SK-N-SH (cell line): ENCODE data around the gene CALD1.
A peak's percentile ranks its signal among the peaks of the same experiment; 100 is the strongest.

Experiments
- CTCF ChIP-seq: fragments of 200-600 bp; sonication (generic); IDR thresholded peaks from 2 replicates; pipeline ENCODE4 v1.6.1; 2017; ENCODE audit warnings: antibody characterized with exemption, mild to moderate bottlenecking, moderate library complexity
- EP300 ChIP-seq, 2 experiments: IDR thresholded peaks; 2 replicates each; pipeline versions ENCODE4 v1.4.0 to v1.6.1; 2012; ENCODE audit warnings: borderline replicate concordance in 1 of 2, low read depth in 1 of 2, low read length in 1 of 2
- JUND ChIP-seq: IDR thresholded peaks from 2 replicates; pipeline ENCODE4 v1.4.0; 2012
- MAX ChIP-seq: IDR thresholded peaks from 2 replicates; pipeline ENCODE4 v1.4.0; 2012; ENCODE audit warnings: low read depth
- MXI1 ChIP-seq: IDR thresholded peaks from 2 replicates; pipeline ENCODE4 v1.6.1; 2012; ENCODE audit warnings: mild to moderate bottlenecking, low read depth, low read length, improper control_type of control experiment
- NRF1 ChIP-seq: IDR thresholded peaks from 2 replicates; pipeline ENCODE4 v1.6.1; 2012; ENCODE audit warnings: low read depth, mild to moderate bottlenecking, low read length
- POLR2AphosphoS5 ChIP-seq: IDR thresholded peaks from 2 replicates; pipeline ENCODE4 v1.6.1; 2012; ENCODE audit warnings: low read depth, low read length
- RAD21 ChIP-seq: IDR thresholded peaks from 2 replicates; pipeline ENCODE4 v1.6.1; 2012; ENCODE audit warnings: mild to moderate bottlenecking, low read length
- SIN3A ChIP-seq: IDR thresholded peaks from 2 replicates; pipeline ENCODE4 v1.6.1; 2012; ENCODE audit warnings: low read depth, mild to moderate bottlenecking, low read length, moderate library complexity, borderline replicate concordance
- SMC3 ChIP-seq: IDR thresholded peaks from 2 replicates; pipeline ENCODE4 v1.6.1; 2012; ENCODE audit warnings: low read depth, low read length, improper control_type of control experiment
- TCF12 ChIP-seq: IDR thresholded peaks from 2 replicates; pipeline ENCODE4 v1.4.0; 2012
- TEAD4 ChIP-seq: IDR thresholded peaks from 2 replicates; pipeline ENCODE4 v1.4.0; 2012; ENCODE audit warnings: mild to moderate bottlenecking, borderline replicate concordance; ENCODE audit not compliant: insufficient read depth

DNA sequence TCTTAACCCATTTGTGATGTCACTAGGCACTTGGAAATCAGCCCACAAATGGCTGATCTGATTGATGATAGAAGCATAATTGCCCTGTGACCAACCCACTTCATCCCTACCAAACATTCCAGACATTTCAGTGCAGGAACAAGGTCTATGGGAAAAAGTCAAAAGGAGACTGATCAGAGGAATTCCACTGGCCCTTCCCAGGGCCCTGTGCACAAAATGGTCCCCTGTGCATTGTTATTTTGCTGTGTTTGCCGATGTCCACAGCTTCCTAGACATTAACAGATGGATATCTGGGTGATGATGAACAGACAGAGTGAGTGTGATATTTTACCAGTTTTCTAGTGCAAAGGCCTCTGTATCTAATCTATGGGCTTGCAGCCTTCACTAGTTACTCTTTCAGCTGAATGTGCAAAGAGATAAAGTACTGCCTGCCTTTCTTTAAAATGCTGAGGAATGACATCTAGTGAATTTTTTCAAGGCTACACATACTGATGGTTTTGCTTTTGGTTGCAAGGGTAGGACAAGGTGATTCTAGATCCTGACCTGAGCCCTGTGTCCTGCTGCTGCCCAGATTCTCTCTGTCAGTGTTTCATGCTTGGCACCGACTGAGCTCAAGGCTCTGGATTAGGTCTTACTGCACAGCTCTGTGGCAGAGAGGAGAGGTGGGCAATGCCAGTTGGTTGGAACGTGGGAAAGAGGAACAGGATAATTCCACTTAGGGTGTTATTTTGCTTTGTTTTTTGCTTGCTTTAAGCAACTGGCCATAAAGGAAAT is 55.4 kb downstream of the CALD1 start:
- TF ChIP-seq SMC3 (no peak), TEAD4 (no peak; the same call in 1 of the 2 replicates), MAX (no peak), CTCF (no peak), SIN3A (no peak), EP300 (IDR thresholded peaks at IDR 0.05; ENCODE audit: borderline replicate concordance in 1 of 2, low read depth in 1 of 2, low read length in 1 of 2) (no peak), MXI1 (no peak), RAD21 (no peak), JUND (no peak), POLR2AphosphoS5 (no peak; the same call in 1 of the 2 replicates), TCF12 (0 out of 2 replicates have a peak, but pooled peaks have one; percentile 27), NRF1 (no peak)
